Progenitor cell of endocrine pancreas (in vitro differentiated cells): ENCODE measurements around the gene PAXX. TPM values are rescaled to one million over a fixed set of nuclear protein-coding genes. Genes with fewer than 3 reads are reported as not detected.

Experiments used
- DNase-seq: peaks from one replicate; pipeline ENCODE4 v3.0.0; 2021; ENCODE audit warnings: low spot score; ENCODE audit not compliant: unreplicated experiment
- H3K27ac Mint-ChIP-seq: 2 replicates; pipeline ENCODE4 v1.8.0; 2021; ENCODE audit warnings: mild to moderate bottlenecking, moderate library complexity, mixed read lengths
- H3K27me3 Mint-ChIP-seq: 2 replicates; pipeline ENCODE4 v1.8.0; 2021; ENCODE audit warnings: mixed read lengths
- H3K36me3 Mint-ChIP-seq: 2 replicates; pipeline ENCODE4 v1.8.0; 2022; ENCODE audit warnings: mixed read lengths; ENCODE audit not compliant: insufficient read depth
- H3K4me1 Mint-ChIP-seq: 2 replicates; pipeline ENCODE4 v1.8.0; 2021; ENCODE audit warnings: low read depth, mixed read lengths
- H3K4me3 Mint-ChIP-seq: 2 replicates; pipeline ENCODE4 v1.8.0; 2021; ENCODE audit warnings: low read depth, mild to moderate bottlenecking, moderate library complexity, mixed read lengths
- H3K9me3 Mint-ChIP-seq: 2 replicates; pipeline ENCODE4 v1.8.0; 2021; ENCODE audit warnings: low read depth, mixed read lengths
- total RNA-seq: library from RNA; stranded (reverse); gene quantifications from 2 replicates; pipeline ENCODE4 v1.2.1, GENCODE V29; 2021
- TF ChIP-seq, protein P1 (sequence below): fragments of 200-600 bp; sonication (generic); IDR thresholded peaks from one replicate; pipeline ENCODE4 v1.5.0; 2021; ENCODE audit warnings: antibody characterized with exemption, mild to moderate bottlenecking; ENCODE audit not compliant: unreplicated experiment

Gene PAXX
- total RNA-seq, 1 donor from 2014 or later, result 54.9 TPM

DNA sequence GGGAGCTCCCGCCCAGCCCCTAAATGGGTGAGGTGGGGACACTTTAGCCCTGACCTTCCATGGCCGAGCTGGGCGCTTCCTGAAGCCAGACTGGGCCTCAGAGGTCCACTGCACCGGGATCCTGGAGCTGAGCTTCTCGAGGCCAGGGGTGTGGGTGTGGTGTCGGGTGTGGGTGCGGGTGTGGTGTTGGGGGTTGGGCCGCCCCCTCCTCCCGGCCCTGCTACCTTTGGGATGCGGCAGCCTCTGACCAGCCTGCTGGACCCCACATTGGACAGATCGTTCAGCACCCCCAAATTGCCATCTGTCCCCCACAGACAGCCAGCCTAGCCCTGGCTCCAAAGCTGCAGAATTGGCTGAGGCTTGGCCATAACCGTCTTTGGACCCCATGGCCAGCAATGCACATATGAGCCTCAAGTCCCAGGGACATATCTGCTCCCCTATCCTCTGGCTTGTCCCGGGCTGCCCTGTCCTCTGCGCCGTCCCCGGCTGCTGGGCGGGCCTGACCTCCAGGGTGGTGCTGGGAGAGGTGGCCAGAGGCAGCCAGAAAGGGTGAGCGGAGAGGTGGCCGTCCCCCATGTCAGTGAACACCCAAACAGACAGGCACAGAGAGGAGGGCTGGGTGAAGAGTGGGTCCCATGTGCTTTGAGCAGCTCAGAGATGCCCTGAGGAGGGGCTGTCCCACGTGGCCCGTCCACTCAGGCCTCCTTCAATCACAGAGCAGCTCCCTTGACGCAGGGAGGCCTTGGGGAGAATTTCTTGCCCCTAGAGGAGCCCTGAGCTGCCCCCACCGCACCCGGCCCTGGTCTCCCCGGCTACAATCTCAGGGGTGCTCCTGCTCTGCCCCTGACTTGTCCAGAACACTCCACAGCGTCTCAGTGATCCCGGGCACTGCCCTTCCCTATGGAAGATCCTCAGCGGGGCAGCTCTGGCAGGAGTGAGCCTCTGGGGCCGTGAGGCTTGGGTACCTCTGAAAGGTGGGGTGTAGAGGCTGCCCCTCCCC is 18.3 kb upstream of the PAXX start:
- H3K4me1 Mint-ChIP-seq, result no peaks in the 10 kb centered on the region
- H3K27ac Mint-ChIP-seq, result no peak overlapping the region
- peaks cover 15% of the 10 kb centered on the region for H3K27me3 Mint-ChIP-seq
- H3K36me3 Mint-ChIP-seq, result no peaks in the 10 kb centered on the region
- H3K4me3 Mint-ChIP-seq, result no peak overlapping the region
- H3K9me3 Mint-ChIP-seq, result no peaks in the 10 kb centered on the region
- DNase-seq, result no peak
- TF ChIP-seq, protein P1, sequence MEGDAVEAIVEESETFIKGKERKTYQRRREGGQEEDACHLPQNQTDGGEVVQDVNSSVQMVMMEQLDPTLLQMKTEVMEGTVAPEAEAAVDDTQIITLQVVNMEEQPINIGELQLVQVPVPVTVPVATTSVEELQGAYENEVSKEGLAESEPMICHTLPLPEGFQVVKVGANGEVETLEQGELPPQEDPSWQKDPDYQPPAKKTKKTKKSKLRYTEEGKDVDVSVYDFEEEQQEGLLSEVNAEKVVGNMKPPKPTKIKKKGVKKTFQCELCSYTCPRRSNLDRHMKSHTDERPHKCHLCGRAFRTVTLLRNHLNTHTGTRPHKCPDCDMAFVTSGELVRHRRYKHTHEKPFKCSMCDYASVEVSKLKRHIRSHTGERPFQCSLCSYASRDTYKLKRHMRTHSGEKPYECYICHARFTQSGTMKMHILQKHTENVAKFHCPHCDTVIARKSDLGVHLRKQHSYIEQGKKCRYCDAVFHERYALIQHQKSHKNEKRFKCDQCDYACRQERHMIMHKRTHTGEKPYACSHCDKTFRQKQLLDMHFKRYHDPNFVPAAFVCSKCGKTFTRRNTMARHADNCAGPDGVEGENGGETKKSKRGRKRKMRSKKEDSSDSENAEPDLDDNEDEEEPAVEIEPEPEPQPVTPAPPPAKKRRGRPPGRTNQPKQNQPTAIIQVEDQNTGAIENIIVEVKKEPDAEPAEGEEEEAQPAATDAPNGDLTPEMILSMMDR, result no peak

DNA sequence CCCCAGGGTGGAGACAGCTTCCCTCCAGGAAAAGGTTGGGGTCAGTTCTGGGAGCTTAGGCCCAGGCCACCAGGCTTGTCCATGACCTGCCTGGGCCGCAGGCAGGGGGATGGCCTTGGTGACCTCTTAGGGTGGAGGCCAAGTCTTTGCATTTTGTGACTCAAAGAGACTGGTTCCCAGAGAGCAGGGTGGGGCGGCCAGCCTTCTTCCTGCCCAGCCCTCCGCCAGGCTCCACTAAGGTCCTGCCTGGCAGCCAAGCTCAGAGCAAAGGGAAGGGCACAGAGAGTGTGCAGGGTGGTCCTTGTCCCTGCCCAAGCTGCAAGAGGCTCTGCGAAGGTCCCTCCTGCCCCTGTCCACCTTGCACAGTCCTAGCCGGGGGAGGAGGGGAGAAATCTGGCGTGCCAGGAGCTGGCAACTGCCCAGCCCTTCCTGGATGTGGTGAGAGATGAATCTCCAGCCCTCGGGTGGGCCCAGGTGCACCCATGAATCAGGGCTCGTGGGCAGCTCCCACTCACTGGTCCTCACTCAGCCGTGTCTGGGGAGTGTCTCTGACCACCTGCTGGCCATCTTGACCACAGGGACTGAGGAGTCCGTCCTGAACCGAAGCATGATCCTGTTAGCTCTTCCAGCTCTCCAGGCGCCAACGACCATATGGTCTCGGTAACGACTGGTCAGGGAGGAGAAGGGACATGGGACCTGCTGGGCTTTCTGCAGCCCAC is 17.2 kb upstream of the PAXX start:
- Mint-ChIP-seq H3K27me3 (peaks cover 15% of the 10 kb centered on the region), H3K4me1 (no peaks in the 10 kb centered on the region), H3K27ac (no peak overlapping the region), H3K9me3 (no peaks in the 10 kb centered on the region), H3K36me3 (no peaks in the 10 kb centered on the region), H3K4me3 (no peak overlapping the region)
- no peak for DNase-seq
- TF ChIP-seq, protein P1, result no peak

- DNase-seq, result no peak
- Mint-ChIP-seq H3K4me1 (no peaks in the 10 kb centered on the region), H3K9me3 (no peaks in the 10 kb centered on the region), H3K27me3 (peaks cover 17% of the 10 kb centered on the region), H3K36me3 (no peaks in the 10 kb centered on the region), H3K27ac (no peak overlapping the region), H3K4me3 (no peak overlapping the region)
- TF ChIP-seq, protein P1, result peak; percentile 8
Observed at GRCh38 chr9:136975644-136976043, 16.6 kb upstream of the PAXX start.

- Mint-ChIP-seq H3K4me1 (no peaks in the 10 kb centered on the region), H3K27me3 (peaks cover 20% of the 10 kb centered on the region), H3K27ac (no peak within 1 kb of the TSS), H3K9me3 (no peaks in the 10 kb centered on the region), H3K4me3 (peak within 1 kb of the TSS; percentile 24), H3K36me3 (no peaks in the 10 kb centered on the region)
- TF ChIP-seq, protein P1, result no peak
- DNase-seq, result no peak
Observed at GRCh38 chr9:136977223-136977622, 15.0 kb upstream of the PAXX start, which contains the start of gene PTGDS. TSS of gene PTGDS (plus strand) at chr9:136977504. CDS start at chr9:136977579, 75 bp downstream.

GRCh38 chr9:136977649-136978072 is 14.6 kb upstream of the PAXX start:
- TF ChIP-seq, protein P1, result no peak
- no peak for DNase-seq
- Mint-ChIP-seq H3K27ac (no peak overlapping the region), H3K4me3 (peak overlapping the region; percentile 24), H3K9me3 (no peaks in the 10 kb centered on the region), H3K27me3 (peaks cover 20% of the 10 kb centered on the region), H3K4me1 (no peaks in the 10 kb centered on the region), H3K36me3 (no peaks in the 10 kb centered on the region)
